GM21381 (cell line): ENCODE measurements around the gene MTHFR.

Experiments used
- ATAC-seq: cut with Tn5 transposase; IDR thresholded peaks from one replicate; pipeline ENCODE4 v1.9.1; 2021; ENCODE audit warnings: mild to moderate bottlenecking, moderate library complexity; ENCODE audit not compliant: unreplicated experiment

MTHFR gene

GRCh38 chr1:11761988-11762406, 43.8 kb downstream of the MTHFR start, which contains the start of gene C1orf167:
Gene C1orf167, plus strand, starts transcription at chr1:11762193. Its CDS starts 2,208 bp downstream, at chr1:11764401.
- ATAC-seq, result no peak

DNA sequence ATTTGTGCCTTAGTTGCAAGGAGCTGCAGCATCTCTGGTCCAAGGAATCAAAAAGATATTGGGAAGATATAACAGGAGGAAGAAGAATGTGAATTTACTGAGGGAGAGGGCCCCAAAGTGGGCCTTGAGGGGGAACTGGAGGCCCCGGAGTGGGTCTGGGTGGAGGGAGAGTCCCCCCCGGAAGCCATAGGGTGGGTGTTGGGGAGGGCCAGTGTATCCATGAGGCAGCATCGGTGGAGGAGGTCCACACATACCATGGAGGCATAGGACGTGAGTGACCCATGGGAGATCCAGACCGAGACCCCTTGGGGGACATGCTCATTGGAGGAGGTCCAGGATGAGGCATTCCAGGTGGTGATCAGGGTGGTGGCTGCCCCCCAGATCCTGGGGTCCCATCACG, 44.5 kb downstream of the MTHFR start:
- ATAC-seq, result no peak

DNA sequence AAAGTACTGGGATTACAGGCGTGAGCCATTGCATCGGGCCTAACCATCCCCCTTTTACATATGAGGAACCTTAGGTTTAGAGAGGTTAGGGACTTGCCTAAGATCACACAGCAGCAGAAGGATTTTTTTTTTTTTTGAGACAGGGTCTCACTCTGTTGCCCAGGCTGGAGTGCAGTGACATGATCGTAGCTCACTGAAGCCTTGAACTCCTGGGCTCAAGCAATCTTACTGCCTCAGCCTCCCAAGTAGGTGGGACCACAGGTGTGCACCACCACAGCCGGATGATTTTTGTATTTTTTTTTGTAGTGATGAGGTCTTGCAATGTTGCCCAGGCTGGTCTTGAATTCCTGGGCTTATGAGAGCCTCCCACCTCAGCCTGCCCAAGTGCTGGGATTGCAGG, 46.0 kb downstream of the MTHFR start:
- ATAC-seq, result no peak

DNA sequence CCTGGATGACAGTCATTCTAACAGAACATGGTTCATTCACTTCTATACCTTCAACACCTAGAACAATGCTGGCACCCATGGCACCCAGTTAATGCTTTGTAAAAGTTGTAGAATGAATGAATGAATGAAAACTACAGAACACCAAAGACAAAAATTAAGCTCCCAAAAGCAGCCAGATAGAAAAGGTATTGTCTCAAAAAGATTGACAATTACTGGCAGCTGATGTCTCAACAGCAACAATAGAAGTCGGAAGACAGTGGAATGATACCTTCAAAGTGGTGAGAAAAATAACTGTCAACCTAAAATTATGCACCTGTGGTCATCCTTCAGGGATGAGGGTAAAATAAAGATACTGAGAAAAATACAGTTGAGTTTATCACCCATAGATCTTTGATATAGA, 48.7 kb downstream of the MTHFR start:
- ATAC-seq, result no peak

- ATAC-seq, result no peak
Observed at GRCh38 chr1:11753555-11754208, 52.1 kb downstream of the MTHFR start.

DNA sequence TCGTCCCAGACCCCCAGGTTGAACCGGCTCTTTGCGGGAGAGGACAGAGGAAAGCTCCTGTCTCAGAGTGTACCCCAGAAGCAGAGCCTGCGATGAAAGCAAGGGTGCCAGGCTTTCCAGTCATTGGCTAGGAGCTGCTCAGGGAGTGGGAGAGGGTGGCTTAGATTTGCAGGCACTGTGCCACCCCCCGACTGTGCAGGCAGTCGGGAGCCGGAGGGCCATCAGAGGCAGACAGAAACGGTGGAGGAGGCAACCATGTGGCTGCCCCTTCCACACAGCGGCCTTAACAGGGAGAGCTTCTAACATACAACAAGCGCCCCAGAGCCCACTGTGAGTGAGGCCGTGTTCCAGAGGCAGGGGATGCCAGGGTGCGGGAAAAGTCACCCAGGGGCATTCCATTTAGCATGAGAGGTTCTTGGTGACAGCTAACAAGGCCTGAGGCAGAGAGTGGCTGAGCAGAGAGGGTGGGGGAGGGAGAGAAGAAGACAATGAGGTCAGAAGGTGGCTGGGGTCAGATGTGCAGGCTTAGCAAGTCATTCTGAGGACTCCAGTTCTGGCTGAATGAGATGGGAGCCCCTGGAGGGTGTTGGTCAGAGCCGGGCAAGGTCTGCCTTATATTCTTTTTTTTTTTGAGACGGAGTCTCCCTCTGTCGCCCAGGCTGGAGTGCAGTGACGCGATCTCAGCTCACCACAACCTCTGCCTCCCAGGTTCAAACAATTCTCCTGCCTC, 53.2 kb downstream of the MTHFR start:
- ATAC-seq, result no peak

- no peak for ATAC-seq
Observed at GRCh38 chr1:11751087-11751486, 54.7 kb downstream of the MTHFR start.

GRCh38 chr1:11749996-11750395, 55.8 kb downstream of the MTHFR start:
- no peak for ATAC-seq

DNA sequence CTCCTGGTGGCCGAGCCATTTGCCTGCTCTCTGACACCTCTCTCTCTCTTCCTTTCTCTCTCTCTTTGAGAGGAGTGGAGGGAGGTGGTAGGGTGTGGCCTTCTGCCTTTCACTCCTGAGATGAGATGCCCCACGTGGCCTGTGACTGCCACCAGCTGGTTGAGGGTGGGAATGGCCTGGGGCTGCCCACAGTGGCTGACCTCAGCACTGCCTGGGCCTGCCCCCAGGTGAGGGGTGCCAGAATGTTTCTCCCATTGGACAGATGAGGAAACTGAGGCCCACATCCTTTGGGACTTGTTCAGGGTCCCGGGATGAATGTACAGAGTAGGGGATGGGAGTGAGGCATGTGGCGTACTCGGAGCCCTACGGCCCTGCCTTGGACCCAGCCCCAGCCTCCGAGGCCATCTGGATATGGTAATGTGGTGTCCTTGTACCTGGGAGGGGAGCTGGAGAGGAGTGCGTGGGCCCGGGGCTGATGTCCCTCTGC, 56.5 kb downstream of the MTHFR start:
- no peak for ATAC-seq

DNA sequence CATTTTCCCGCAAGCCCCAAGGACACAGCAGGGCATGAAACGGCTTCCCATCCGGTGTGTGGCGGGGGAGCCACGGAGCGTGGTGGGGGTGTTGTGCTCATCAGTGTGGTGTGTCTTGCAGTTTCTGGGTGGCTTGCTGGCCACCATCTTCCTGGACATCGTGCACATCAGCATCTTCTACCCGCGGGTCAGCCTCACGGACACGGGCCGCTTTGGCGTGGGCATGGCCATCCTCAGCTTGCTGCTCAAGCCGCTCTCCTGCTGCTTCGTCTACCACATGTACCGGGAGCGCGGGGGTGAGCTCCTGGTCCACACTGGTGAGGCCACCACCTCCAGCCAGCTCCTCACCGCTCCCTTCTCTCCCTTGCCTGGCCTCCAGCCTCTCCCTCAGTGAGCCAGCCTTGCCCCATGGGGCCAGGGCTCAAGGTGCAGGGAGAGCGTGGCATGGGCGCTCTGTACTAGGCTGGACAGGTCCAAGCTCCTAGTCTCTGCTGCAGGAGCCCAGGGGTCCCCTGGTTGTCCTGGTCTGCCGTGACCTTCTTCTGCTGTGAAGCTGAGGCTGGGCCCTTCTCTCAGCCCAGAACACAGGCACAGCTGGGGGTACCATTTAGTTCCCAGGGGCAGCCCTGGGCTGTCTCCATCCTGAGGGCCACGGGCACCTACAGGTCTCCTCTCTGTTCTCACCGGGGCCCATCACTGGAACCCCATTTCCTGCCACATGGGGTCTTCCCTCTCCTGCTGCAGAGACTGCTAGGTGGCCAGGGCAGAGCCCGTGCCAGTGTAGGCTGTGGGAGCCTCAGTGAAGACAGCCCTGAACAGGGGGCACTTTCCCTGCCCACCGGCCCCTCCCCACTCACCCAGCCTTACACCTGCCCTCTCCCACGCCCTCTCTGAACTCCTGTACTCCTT, 57.2 kb downstream of the MTHFR start:
- no peak for ATAC-seq

DNA sequence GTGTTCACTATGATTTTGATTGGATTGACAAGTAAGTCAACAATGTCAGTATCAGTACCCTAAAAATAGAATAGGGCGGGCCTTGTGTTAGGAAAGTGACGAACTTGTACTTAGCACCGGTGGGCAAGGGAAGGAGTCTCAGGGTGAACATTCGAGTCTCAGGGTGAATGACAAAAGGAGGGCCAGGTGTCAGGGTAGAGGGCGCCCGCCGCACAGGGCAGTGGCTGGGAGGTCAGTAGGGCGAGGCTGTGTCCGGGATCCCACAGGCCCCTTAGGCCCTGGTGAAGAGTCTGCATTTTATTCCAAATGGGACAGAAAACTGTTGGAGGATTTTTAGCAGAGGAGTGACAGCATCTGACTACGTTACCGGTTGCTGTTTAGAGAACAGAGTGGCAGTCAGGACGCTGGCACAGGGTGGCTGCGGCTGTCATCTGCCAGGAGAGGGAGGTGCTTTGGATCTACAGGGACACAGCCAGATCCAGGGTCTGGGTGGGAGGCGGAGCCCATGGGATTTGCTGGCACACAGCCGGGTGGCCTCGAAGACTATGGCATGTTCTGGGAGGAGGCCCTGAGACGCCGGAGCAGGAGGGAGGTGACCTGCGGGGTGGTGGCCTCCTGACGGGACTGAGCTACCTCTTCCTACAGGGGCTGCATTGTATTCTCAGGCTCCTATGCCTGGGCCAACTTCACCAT, 58.8 kb downstream of the MTHFR start:
- ATAC-seq, result no peak

DNA sequence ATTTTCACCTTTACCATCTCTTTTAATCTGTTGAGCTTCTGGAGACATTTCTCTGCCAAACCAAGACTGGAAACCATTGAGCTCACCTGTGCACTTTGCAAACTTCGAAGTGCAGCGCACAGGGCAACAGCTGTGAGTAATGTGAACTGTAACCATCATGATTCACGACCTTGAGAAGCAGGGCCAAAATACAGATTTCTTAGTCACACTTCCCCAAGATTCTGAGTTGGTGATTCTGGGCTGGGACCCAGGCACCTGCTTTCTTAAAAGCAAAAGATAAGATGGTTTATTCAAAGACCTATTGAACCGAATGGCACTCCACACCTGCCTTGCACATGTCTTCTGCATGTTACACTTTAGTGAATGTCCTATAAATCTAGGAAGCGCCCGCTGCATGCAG, 59.7 kb downstream of the MTHFR start:
- no peak for ATAC-seq

- no peak for ATAC-seq
Observed at GRCh38 chr1:11744287-11744686, 61.5 kb downstream of the MTHFR start.

DNA sequence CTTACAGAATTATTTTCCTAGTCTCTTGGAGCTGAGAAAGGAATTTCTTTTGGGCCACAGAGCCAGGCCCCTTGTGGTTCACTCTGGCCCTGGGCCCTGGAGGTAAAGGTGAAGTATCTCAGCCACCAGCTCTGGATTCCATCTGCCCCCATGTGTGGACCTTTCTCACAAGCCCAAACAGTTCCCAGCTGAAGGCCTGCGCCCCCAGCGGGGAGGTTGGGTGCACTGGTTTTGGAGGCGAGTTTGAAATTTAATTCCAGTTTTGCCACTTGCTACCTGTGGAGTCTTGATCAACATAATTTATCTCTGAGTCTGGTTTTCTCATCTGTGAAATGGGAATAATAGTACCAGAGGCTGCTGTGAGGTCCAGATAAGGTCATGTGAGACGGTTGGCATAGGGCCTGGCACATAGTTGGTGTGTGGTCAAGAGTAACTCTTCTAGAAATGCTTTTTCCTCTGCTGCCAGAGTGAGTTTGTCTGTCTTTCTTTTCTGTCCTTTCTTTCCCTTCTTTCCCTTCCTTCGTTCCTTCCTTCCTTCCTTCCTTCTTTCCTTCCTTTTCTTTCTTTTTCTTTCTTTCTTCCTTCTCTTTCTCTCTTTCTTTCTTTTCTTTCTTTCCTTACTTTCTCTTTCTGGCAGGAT, 63.7 kb downstream of the MTHFR start:
- no peak for ATAC-seq

DNA sequence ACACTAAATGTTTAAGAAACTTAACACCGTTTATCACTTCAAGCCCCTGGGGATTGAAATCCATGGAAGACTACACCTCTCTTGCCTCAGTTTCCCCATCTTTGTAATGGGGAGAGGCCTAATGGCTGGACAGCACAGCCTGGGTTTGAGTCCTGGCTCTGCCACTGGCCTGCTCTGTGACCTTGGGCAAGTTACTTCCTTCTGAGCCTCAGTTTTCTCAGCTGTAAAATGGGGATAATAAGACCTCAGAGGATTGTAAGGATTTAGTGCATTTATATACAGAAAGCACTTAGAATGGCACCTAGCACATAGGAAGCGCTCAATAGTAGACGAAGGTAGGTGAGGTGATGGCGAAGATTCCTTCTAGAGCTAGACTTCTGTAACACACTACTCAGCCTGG, 64.3 kb downstream of the MTHFR start:
- no peak for ATAC-seq

DNA sequence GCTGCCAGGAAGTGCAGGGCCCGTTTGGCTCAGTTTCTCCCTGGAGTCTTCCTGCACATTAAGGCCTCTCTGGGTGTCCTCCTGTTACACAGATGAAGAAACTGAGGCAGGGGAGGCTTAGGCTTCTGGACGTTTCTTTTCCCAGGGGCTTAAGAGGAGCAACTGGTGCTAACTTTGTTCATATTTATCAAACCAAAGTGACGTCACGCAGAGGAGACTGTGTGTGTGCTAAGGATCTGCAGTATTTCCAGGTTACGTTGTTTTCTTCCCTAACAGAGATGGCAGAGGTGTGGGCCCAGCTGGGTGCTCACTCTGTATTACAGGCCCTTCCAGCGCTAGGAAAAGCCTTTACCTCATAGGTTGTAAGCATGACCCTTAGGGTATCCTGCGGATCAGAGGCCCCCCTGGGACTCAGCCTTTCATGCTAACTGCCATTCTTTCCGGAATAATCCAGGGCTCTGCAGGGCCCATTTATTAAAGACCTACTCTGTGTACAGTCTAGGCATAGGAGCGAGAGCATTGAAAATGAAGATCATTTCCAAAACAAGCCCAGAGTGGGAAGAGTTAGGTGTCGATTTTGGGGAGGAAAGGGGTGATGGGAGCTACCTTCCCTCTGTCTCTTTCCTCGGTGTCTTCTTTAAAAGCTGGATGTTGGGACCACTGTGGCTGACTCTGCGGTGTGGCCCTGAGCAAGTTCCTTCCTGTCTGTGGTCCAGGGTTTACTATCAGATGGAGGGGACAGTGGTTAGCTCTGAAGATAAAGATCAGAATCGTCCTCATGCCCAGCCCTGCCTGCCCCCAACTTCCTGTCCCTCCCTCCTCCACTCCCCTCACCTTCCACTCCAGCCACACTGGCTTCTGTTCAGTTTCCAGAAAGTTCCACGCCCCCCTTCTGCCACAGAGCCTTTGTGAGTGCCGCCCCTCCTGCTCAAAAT, 65.2 kb downstream of the MTHFR start:
- ATAC-seq, result no peak

- ATAC-seq, result no peak
Observed at GRCh38 chr1:11738783-11739182, 67.0 kb downstream of the MTHFR start.

- no peak for ATAC-seq
Observed at GRCh38 chr1:11738096-11738495, 67.7 kb downstream of the MTHFR start.
